GM21526 (cell line): ENCODE data around the gene TNFRSF18.
"Not testable (repeated sequence)": the region's sequence is repeated elsewhere in the genome, so short reads cannot be mapped to it uniquely, and the experiment has no call there.

Experiments used
- ATAC-seq: cut with Tn5 transposase; IDR thresholded peaks from one replicate; pipeline ENCODE4 v1.9.1; 2021; ENCODE audit warnings: moderate library complexity; ENCODE audit not compliant: unreplicated experiment, low FRiP score

TNFRSF18 gene

GRCh38 chr1:1179983-1180861 lies 26.2 kb downstream of the TNFRSF18 start:
- no peak for ATAC-seq

GRCh38 chr1:1179346-1179982 lies 26.9 kb downstream of the TNFRSF18 start:
- ATAC-seq = no peak

- no peak for ATAC-seq
These were observed 27.5 kb downstream of the TNFRSF18 start for GRCh38 chr1:1178794-1179331.

- ATAC-seq = no peak
These were observed 28.8 kb downstream of the TNFRSF18 start for GRCh38 chr1:1177452-1178206.

- ATAC-seq = no peak
These were observed 29.5 kb downstream of the TNFRSF18 start for GRCh38 chr1:1176931-1177330.

GRCh38 chr1:1176063-1176761 lies 30.2 kb downstream of the TNFRSF18 start:
- ATAC-seq = not testable (repeated sequence)

GRCh38 chr1:1175221-1176062 lies 30.9 kb downstream of the TNFRSF18 start:
- ATAC-seq = no peak

GRCh38 chr1:1173793-1174415 lies 32.5 kb downstream of the TNFRSF18 start, which contains the start of gene TTLL10:
Gene TTLL10, plus strand, starts transcription at chr1:1173880. Its CDS starts 5,336 bp downstream, at chr1:1179216.
- no peak for ATAC-seq

- no peak for ATAC-seq
These were observed 33.2 kb downstream of the TNFRSF18 start for GRCh38 chr1:1173061-1173792.

- ATAC-seq = no peak
These were observed 34.6 kb downstream of the TNFRSF18 start for GRCh38 chr1:1171546-1172340.

GRCh38 chr1:1171161-1171545 lies 35.2 kb downstream of the TNFRSF18 start:
- ATAC-seq = no peak

GRCh38 chr1:1170215-1171091 lies 35.9 kb downstream of the TNFRSF18 start:
- no peak for ATAC-seq

GRCh38 chr1:1169429-1170214 lies 36.8 kb downstream of the TNFRSF18 start:
- ATAC-seq = no peak

GRCh38 chr1:1168451-1169411 lies 37.7 kb downstream of the TNFRSF18 start:
- ATAC-seq = no peak
